Stimulated activated CD8-positive, alpha-beta memory T cell treated with anti-CD3 and anti-CD28 coated beads, Interleukin-4, amount 100 ng/mL, for 4 hours (primary cell): Measurements from ENCODE around the gene TBC1D3H.
"Not testable (repeated sequence)": the region's sequence is repeated elsewhere in the genome, so short reads cannot be mapped to it uniquely, and the experiment has no call there.

Experiments used
- DNase-seq, 2 donors: peaks; one replicate each; pipeline ENCODE4 v3.0.0-alpha.2; 2020; ENCODE audit warnings: low read depth in 2 of 2, low spot score in 1 of 2

The TBC1D3H gene

GRCh38 chr17:36388385-36389245 lies at the start of gene TBC1D3H:
TBC1D3H (minus strand) TSS chr17:36388435; CDS start chr17:36386895, 1,540 bp downstream.
- DNase-seq, result not testable (repeated sequence)

- not testable (repeated sequence) for DNase-seq
These were observed 40.7 kb upstream of the TBC1D3H start for GRCh38 chr17:36428891-36429290.

GRCh38 chr17:36415180-36415941 lies 27.1 kb upstream of the TBC1D3H start:
- not testable (repeated sequence) for DNase-seq

GRCh38 chr17:36390943-36391645 lies 2.9 kb upstream of the TBC1D3H start:
- not testable (repeated sequence) for DNase-seq

- DNase-seq, result not testable (repeated sequence)
These were observed 12.3 kb downstream of the TBC1D3H start for GRCh38 chr17:36375938-36376337.

- not testable (repeated sequence) for DNase-seq
These were observed 25.7 kb downstream of the TBC1D3H start for GRCh38 chr17:36362496-36362895.
